Thyroid gland (tissue), 4 donors: ENCODE data around the gene DNM2. TPM values are rescaled to one million over a fixed set of nuclear protein-coding genes. Genes with fewer than 3 reads are reported as not detected.

Experiments used
- DNase-seq, 2 donors: peaks; one replicate each; pipeline ENCODE4 v3.0.0-alpha.2; 2019
- H3K27ac ChIP-seq, 3 donors: fragments of 200-600 bp; sonication (generic); 1 replicate in 2 of 3; 2 replicates in 1 of 3; pipeline ENCODE4 v1.5.1; 2016 to 2019; ENCODE audit warnings: mild to moderate bottlenecking in 1 of 3, moderate library complexity in 1 of 3
- H3K27me3 ChIP-seq: fragments of 200-600 bp; sonication (generic); one replicate; pipeline ENCODE4 v1.5.1; 2019
- H3K36me3 ChIP-seq, 2 donors: fragments of 200-600 bp; sonication (generic); one replicate each; pipeline ENCODE4 v1.5.1; 2016 to 2019
- H3K4me1 ChIP-seq, 2 donors: fragments of 200-600 bp; sonication (generic); one replicate each; pipeline ENCODE4 v1.5.1; 2017 to 2019
- H3K4me3 ChIP-seq, 3 donors: fragments of 200-600 bp; sonication (generic); replicated peaks in 1 of 3; 1 replicate in 2 of 3; 2 replicates in 1 of 3; pipeline ENCODE4 v1.5.1; 2016; ENCODE audit warnings: mild to moderate bottlenecking in 1 of 3
- H3K9me3 ChIP-seq: fragments of 200-600 bp; sonication (generic); one replicate; pipeline ENCODE4 v1.5.1; 2017
- CTCF ChIP-seq, 6 experiments: fragments of 200-600 bp in 3 of 6; fragments of 450-650 bp in 3 of 6; sonication (generic) in 3 of 6; IDR thresholded peaks; one replicate each; pipeline ENCODE4 v1.5.1; 2016 to 2019; ENCODE audit warnings: antibody characterized with exemption in 6 of 6, mild to moderate bottlenecking in 2 of 6, inconsistent platforms in 1 of 6, moderate library complexity in 1 of 6
- POLR2A ChIP-seq, 2 donors: fragments of 450-650 bp; IDR thresholded peaks; one replicate each; pipeline ENCODE4 v1.6.1; 2017; ENCODE audit warnings: antibody characterized with exemption in 2 of 2, mild to moderate bottlenecking in 2 of 2, moderate library complexity in 1 of 2
- WGBS, 2 donors: methylation state at CpG; one replicate each; pipeline ENCODE4 v1.1.5; 2017; 5-methylcytosine and 5-hydroxymethylcytosine counted together
- intact Hi-C: fragments of 100-400 bp; cut with DNase I; formaldehyde crosslinking; loops from one replicate; pipeline ENCODE4 v1.15.1; 2023
- total RNA-seq, 4 donors: library from RNA; depleted of rRNA; stranded (reverse); fragments of >200 nt; gene quantifications; one replicate each; pipeline ENCODE4 v1.2.3, GENCODE V29; 2016

Gene DNM2
- total RNA-seq, 4 donors from 2014 or later: 95.1 to 155 (median 120) TPM

GRCh38 chr19:10809651-10810285, 91.9 kb downstream of the DNM2 start:
- WGBS, 2 donors: 90 to 95% methylated on average over 8 to 15 of the region's 15 CpGs
- no peaks in the 10 kb centered on the region for H3K4me1 ChIP-seq
- intact Hi-C loops: no loop called here

GRCh38 chr19:10811391-10812111, 93.7 kb downstream of the DNM2 start:
- H3K4me3 ChIP-seq: no peak overlapping the region
- DNase-seq: no peak
- no peak for TF ChIP-seq CTCF (IDR thresholded peaks at IDR 0.05)
- no peak for TF ChIP-seq POLR2A (IDR thresholded peaks at IDR 0.05)
- intact Hi-C loops: no loop called here
- H3K36me3 ChIP-seq: peaks cover 9 to 30% of the 10 kb centered on the region in 2 donors
- no peaks in the 10 kb centered on the region for H3K4me1 ChIP-seq
- H3K9me3 ChIP-seq: no peaks in the 10 kb centered on the region
- no peaks in the 10 kb centered on the region for H3K27me3 ChIP-seq
- WGBS, 2 donors: 88 to 98% methylated on average over 6 to 8 of the region's 17 CpGs
- no peak overlapping the region for H3K27ac ChIP-seq

More at GRCh38 chr19:10809651-10810285, 91.9 kb downstream of the DNM2 start:
- DNase-seq: no peak
- Histone ChIP-seq H3K27ac (no peak overlapping the region), H3K4me3 (no peak overlapping the region), H3K27me3 (no peaks in the 10 kb centered on the region), H3K9me3 (no peaks in the 10 kb centered on the region), H3K36me3 (peaks cover 21 to 38% of the 10 kb centered on the region in 2 donors)
- TF ChIP-seq CTCF (IDR thresholded peaks at IDR 0.05) (no peak), POLR2A (IDR thresholded peaks at IDR 0.05) (no peak)

- 95 to 96% methylated on average over 17 to 19 of the region's 19 CpGs for WGBS, 2 donors
- Histone ChIP-seq H3K4me3 (no peak overlapping the region), H3K4me1 (no peaks in the 10 kb centered on the region), H3K27me3 (no peaks in the 10 kb centered on the region), H3K27ac (no peak overlapping the region), H3K36me3 (peaks cover 9 to 32% of the 10 kb centered on the region in 2 donors), H3K9me3 (no peaks in the 10 kb centered on the region)
- no peak for DNase-seq
- intact Hi-C loops: no loop called here
- TF ChIP-seq POLR2A (IDR thresholded peaks at IDR 0.05): no peak
- no peak for TF ChIP-seq CTCF (IDR thresholded peaks at IDR 0.05)
Observed at GRCh38 chr19:10812196-10812595, 94.3 kb downstream of the DNM2 start.

GRCh38 chr19:10812902-10813404, 95.1 kb downstream of the DNM2 start:
- peak overlapping the region in 1 of 3 donors; percentile 47 for H3K27ac ChIP-seq
- peaks cover 9 to 32% of the 10 kb centered on the region in 2 donors for H3K36me3 ChIP-seq
- peak in 1 of 2 donors; percentile 19 for DNase-seq
- WGBS, 2 donors: 67 to 74% methylated on average over 9 of the region's 9 CpGs
- no peak for TF ChIP-seq CTCF (IDR thresholded peaks at IDR 0.05)
- TF ChIP-seq POLR2A (IDR thresholded peaks at IDR 0.05): no peak
- H3K4me3 ChIP-seq: no peak overlapping the region
- no peaks in the 10 kb centered on the region for H3K9me3 ChIP-seq
- no peaks in the 10 kb centered on the region for H3K27me3 ChIP-seq
- intact Hi-C loops: no loop called here
- no peaks in the 10 kb centered on the region for H3K4me1 ChIP-seq
